ENCODE results near the gene FKBP1A.

FKBP1A gene

GRCh38 chr20:1402149-1402548, 9.3 kb upstream of the FKBP1A start:
- TF ChIP-seq CEBPB (IDR thresholded peaks at IDR 0.05) (no peak), CREB1 (IDR thresholded peaks at IDR 0.05; ENCODE audit: low read depth) (no peak), MAX (IDR thresholded peaks at IDR 0.05) (no peak), USF1 (IDR thresholded peaks at IDR 0.05) (no peak), RAD21 (IDR thresholded peaks at IDR 0.05; ENCODE audit: low read depth) (no peak), REST (IDR thresholded peaks at IDR 0.05; ENCODE audit: low read depth) (no peak), TAF1 (IDR thresholded peaks at IDR 0.05; ENCODE audit: low read depth) (no peak), EP300 (IDR thresholded peaks at IDR 0.05; ENCODE audit: borderline replicate concordance) (no peak), YY1 (IDR thresholded peaks at IDR 0.05; ENCODE audit: low read depth) (no peak), NFIC (IDR thresholded peaks at IDR 0.05) (no peak), EGR1 (IDR thresholded peaks at IDR 0.05) (no peak), TEAD4 (IDR thresholded peaks at IDR 0.05) (no peak), ZBTB7A (IDR thresholded peaks at IDR 0.05; ENCODE audit: low read depth) (no peak), TCF12 (IDR thresholded peaks at IDR 0.05; ENCODE audit: low read depth) (no peak)

GRCh38 chr20:1401451-1401907, 8.6 kb upstream of the FKBP1A start:
- no peak for TF ChIP-seq REST (IDR thresholded peaks at IDR 0.05; ENCODE audit: low read depth)

- TF ChIP-seq EP300 (IDR thresholded peaks at IDR 0.05; ENCODE audit: borderline replicate concordance) = 0 out of 2 replicates have a peak, but pooled peaks have one; percentile 26
Measured at GRCh38 chr20:1399678-1400366, 7.0 kb upstream of the FKBP1A start.

- TF ChIP-seq RAD21 (IDR thresholded peaks at IDR 0.05; ENCODE audit: low read depth) = peak; percentile 59
Measured at GRCh38 chr20:1398185-1398584, 5.3 kb upstream of the FKBP1A start.

GRCh38 chr20:1397710-1398109, 4.9 kb upstream of the FKBP1A start:
- TF ChIP-seq TAF1 (IDR thresholded peaks at IDR 0.05; ENCODE audit: low read depth) (no peak), USF1 (IDR thresholded peaks at IDR 0.05) (no peak), EP300 (IDR thresholded peaks at IDR 0.05; ENCODE audit: borderline replicate concordance) (no peak), CREB1 (IDR thresholded peaks at IDR 0.05; ENCODE audit: low read depth) (no peak), FOXM1 (IDR thresholded peaks at IDR 0.05; ENCODE audit: borderline replicate concordance, low read depth) (no peak), REST (IDR thresholded peaks at IDR 0.05; ENCODE audit: low read depth) (no peak), TCF12 (IDR thresholded peaks at IDR 0.05; ENCODE audit: low read depth) (no peak), YY1 (IDR thresholded peaks at IDR 0.05; ENCODE audit: low read depth) (no peak), CEBPB (IDR thresholded peaks at IDR 0.05) (no peak), TEAD4 (IDR thresholded peaks at IDR 0.05) (no peak), MAX (IDR thresholded peaks at IDR 0.05) (0 out of 2 replicates have a peak, but pooled peaks have one; percentile 6), RAD21 (IDR thresholded peaks at IDR 0.05; ENCODE audit: low read depth) (peak; percentile 50)

All from Ishikawa (cell line).